HepG2 (cell line): ENCODE data around the gene KLHL21. TPM values are rescaled to one million over a fixed set of nuclear protein-coding genes. Genes with fewer than 3 reads are reported as not detected.

Source experiments
- ATF2 ChIP-seq: sonication (generic); formaldehyde crosslinking; IDR thresholded peaks from 2 replicates; pipeline ENCODE4 v1.4.0; 2020; ENCODE audit warnings: missing genetic modification reagents
- ATF7 ChIP-seq, 2 experiments: fragments of 450-650 bp in 1 of 2; sonication (generic) in 1 of 2; formaldehyde crosslinking in 1 of 2; IDR thresholded peaks; 2 replicates each; pipeline versions ENCODE4 v1.4.0 to v1.6.1; 2016 to 2020; ENCODE audit warnings: antibody characterized with exemption in 1 of 2, mild to moderate bottlenecking in 1 of 2, missing genetic modification reagents in 1 of 2
- CENPX ChIP-seq: sonication (generic); formaldehyde crosslinking; IDR thresholded peaks from 2 replicates; pipeline ENCODE4 v1.9.0; 2021; ENCODE audit warnings: mild to moderate bottlenecking, missing genetic modification reagents, moderate library complexity
- ELF1 ChIP-seq: sonication (generic); formaldehyde crosslinking; IDR thresholded peaks from 2 replicates; pipeline ENCODE4 v1.4.0; 2020; ENCODE audit warnings: missing genetic modification reagents
- HDAC2 ChIP-seq: sonication (generic); formaldehyde crosslinking; IDR thresholded peaks from 2 replicates; pipeline ENCODE4 v1.4.0; 2020; ENCODE audit warnings: missing genetic modification reagents
- HNRNPL ChIP-seq: fragments of 200-400 bp; formaldehyde crosslinking; IDR thresholded peaks from 2 replicates; pipeline ENCODE4 v1.6.1; 2017; ENCODE audit warnings: mild to moderate bottlenecking, low read depth, low read length
- HOXA3 ChIP-seq: sonication (generic); formaldehyde crosslinking; IDR thresholded peaks from 2 replicates; pipeline ENCODE4 v1.5.0; 2020; ENCODE audit warnings: missing genetic modification reagents
- NFATC3 ChIP-seq: sonication (generic); formaldehyde crosslinking; IDR thresholded peaks from 2 replicates; pipeline ENCODE4 v1.5.1; 2020; ENCODE audit warnings: mild to moderate bottlenecking, missing genetic modification reagents
- RBM39 ChIP-seq: fragments of 200-400 bp; formaldehyde crosslinking; IDR thresholded peaks from one replicate; pipeline ENCODE4 v1.6.1; 2018; ENCODE audit warnings: antibody characterized with exemption, mild to moderate bottlenecking, low read depth, low read length; ENCODE audit not compliant: poor library complexity, severe bottlenecking
- REPIN1 ChIP-seq: sonication (generic); formaldehyde crosslinking; IDR thresholded peaks from 2 replicates; pipeline ENCODE4 v1.8.0; 2022; ENCODE audit warnings: missing genetic modification reagents, low read depth, mild to moderate bottlenecking, borderline replicate concordance
- SOX6 ChIP-seq, 2 experiments: fragments of 450-650 bp in 1 of 2; sonication (generic) in 1 of 2; formaldehyde crosslinking in 1 of 2; IDR thresholded peaks; 2 replicates each; pipeline versions ENCODE4 v1.4.0 to v1.6.1; 2017 to 2020; ENCODE audit warnings: antibody characterized with exemption in 1 of 2, mild to moderate bottlenecking in 1 of 2, missing genetic modification reagents in 1 of 2
- SP1 ChIP-seq, 2 experiments: fragments of 450-650 bp in 1 of 2; sonication (generic) in 1 of 2; formaldehyde crosslinking in 1 of 2; IDR thresholded peaks; 2 replicates each; pipeline versions ENCODE4 v1.4.0 to v1.6.1; 2016 to 2020; ENCODE audit warnings: missing genetic modification reagents in 1 of 2
- SP2 ChIP-seq: sonication (generic); formaldehyde crosslinking; IDR thresholded peaks from 2 replicates; pipeline ENCODE4 v1.5.1; 2020; ENCODE audit warnings: mild to moderate bottlenecking, missing genetic modification reagents
- TMF1 ChIP-seq: sonication (generic); formaldehyde crosslinking; IDR thresholded peaks from 2 replicates; pipeline ENCODE4 v1.8.1; 2022; ENCODE audit warnings: low read depth, missing genetic modification reagents
- ZFX ChIP-seq: sonication (generic); formaldehyde crosslinking; IDR thresholded peaks from 2 replicates; pipeline ENCODE4 v1.4.0; 2020; ENCODE audit warnings: mild to moderate bottlenecking, low read depth, missing genetic modification reagents, moderate library complexity
- ZNF101 ChIP-seq: sonication (generic); formaldehyde crosslinking; IDR thresholded peaks from 2 replicates; pipeline ENCODE4 v1.4.0; 2020; ENCODE audit warnings: mild to moderate bottlenecking, low read depth, missing genetic modification reagents, borderline replicate concordance
- ZNF274 ChIP-seq: sonication (generic); formaldehyde crosslinking; IDR thresholded peaks from 2 replicates; pipeline ENCODE4 v1.5.1; 2020; ENCODE audit warnings: mild to moderate bottlenecking, missing genetic modification reagents
- ZNF414 ChIP-seq: sonication (generic); formaldehyde crosslinking; IDR thresholded peaks from 2 replicates; pipeline ENCODE4 v1.5.0; 2020; ENCODE audit warnings: missing genetic modification reagents
- ZNF737 ChIP-seq: sonication (generic); formaldehyde crosslinking; IDR thresholded peaks from 2 replicates; pipeline ENCODE4 v1.5.0; 2020; ENCODE audit warnings: missing genetic modification reagents, mild to moderate bottlenecking, borderline replicate concordance
- polyA plus RNA-seq, 8 experiments: library from polyadenylated mRNA; depleted of rRNA in 3 of 8; stranded (reverse) in 7 of 8; unstranded in 1 of 8; fragments of >200 nt; fragmentation: Illumina TruSeq in 4 of 8; extraction: Trizol in 4 of 8; gene quantifications; 2 replicates each; pipeline versions ENCODE4 v1.2.1 to v1.2.3, GENCODE V29; 2011 to 2016; ENCODE audit warnings: low read depth in 4 of 8, missing spikeins in 1 of 8, mixed read lengths in 1 of 8; ENCODE audit not compliant: insufficient read depth in 1 of 8
- total RNA-seq, 5 experiments: library from RNA; depleted of rRNA; stranded (reverse); fragments of >200 nt; fragmentation: Illumina TruSeq; extraction: Trizol; gene quantifications; 2 replicates each; pipeline ENCODE4 v1.2.3, GENCODE V29; 2016; ENCODE audit warnings: low read depth in 1 of 5
- TF ChIP-seq, protein P1 (sequence below): sonication (generic); formaldehyde crosslinking; IDR thresholded peaks from 2 replicates; pipeline ENCODE4 v1.9.0; 2022; ENCODE audit warnings: missing genetic modification reagents, mild to moderate bottlenecking, borderline replicate concordance
- TF ChIP-seq, protein P2 (sequence below): sonication (generic); formaldehyde crosslinking; conservative IDR thresholded peaks from 2 replicates; pipeline ENCODE4 v1.8.1; 2023; ENCODE audit warnings: missing genetic modification reagents

The KLHL21 gene
- total and polyA plus RNA-seq, 2 of the 13 experiments (the other 11 are each of a cell fraction or from before 2014, with no cell fraction given) = 14.8 to 25.0 TPM

GRCh38 chr1:6554907-6555778, 47.5 kb downstream of the KLHL21 start, which contains the start of gene TAS1R1 (continued):
- TF ChIP-seq ELF1 (CRISPR knock-in tag) = no peak
- TF ChIP-seq, protein P1, sequence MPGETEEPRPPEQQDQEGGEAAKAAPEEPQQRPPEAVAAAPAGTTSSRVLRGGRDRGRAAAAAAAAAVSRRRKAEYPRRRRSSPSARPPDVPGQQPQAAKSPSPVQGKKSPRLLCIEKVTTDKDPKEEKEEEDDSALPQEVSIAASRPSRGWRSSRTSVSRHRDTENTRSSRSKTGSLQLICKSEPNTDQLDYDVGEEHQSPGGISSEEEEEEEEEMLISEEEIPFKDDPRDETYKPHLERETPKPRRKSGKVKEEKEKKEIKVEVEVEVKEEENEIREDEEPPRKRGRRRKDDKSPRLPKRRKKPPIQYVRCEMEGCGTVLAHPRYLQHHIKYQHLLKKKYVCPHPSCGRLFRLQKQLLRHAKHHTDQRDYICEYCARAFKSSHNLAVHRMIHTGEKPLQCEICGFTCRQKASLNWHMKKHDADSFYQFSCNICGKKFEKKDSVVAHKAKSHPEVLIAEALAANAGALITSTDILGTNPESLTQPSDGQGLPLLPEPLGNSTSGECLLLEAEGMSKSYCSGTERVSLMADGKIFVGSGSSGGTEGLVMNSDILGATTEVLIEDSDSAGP (CRISPR knock-in tag) = peak; percentile 29; the same call in 1 of the 2 replicates
- no peak for TF ChIP-seq REPIN1
- TF ChIP-seq, protein P2, sequence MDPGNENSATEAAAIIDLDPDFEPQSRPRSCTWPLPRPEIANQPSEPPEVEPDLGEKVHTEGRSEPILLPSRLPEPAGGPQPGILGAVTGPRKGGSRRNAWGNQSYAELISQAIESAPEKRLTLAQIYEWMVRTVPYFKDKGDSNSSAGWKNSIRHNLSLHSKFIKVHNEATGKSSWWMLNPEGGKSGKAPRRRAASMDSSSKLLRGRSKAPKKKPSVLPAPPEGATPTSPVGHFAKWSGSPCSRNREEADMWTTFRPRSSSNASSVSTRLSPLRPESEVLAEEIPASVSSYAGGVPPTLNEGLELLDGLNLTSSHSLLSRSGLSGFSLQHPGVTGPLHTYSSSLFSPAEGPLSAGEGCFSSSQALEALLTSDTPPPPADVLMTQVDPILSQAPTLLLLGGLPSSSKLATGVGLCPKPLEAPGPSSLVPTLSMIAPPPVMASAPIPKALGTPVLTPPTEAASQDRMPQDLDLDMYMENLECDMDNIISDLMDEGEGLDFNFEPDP (CRISPR knock-in tag) = 0 out of 2 replicates have a peak, but pooled peaks have one; percentile 24
- TF ChIP-seq ZFX (CRISPR knock-in tag) = peak; percentile 63
- no peak for TF ChIP-seq NFATC3
- TF ChIP-seq SP1 (IDR thresholded peaks at IDR 0.05) = no peak
- TF ChIP-seq SP1 (CRISPR knock-in tag; IDR thresholded peaks at IDR 0.05) = no peak
- TF ChIP-seq HNRNPL = peak; percentile 94
- no peak for TF ChIP-seq SP2 (CRISPR knock-in tag)
- TF ChIP-seq SOX6 (IDR thresholded peaks at IDR 0.05) = no peak
- no peak for TF ChIP-seq SOX6 (CRISPR knock-in tag; IDR thresholded peaks at IDR 0.05)
- TF ChIP-seq TMF1 = no peak
- no peak for TF ChIP-seq ATF7 (IDR thresholded peaks at IDR 0.05)
- no peak for TF ChIP-seq ATF7 (CRISPR knock-in tag; IDR thresholded peaks at IDR 0.05)
- no peak for TF ChIP-seq RBM39
- TF ChIP-seq ZNF737 = no peak
- no peak for TF ChIP-seq ZNF414 (CRISPR knock-in tag)
- TF ChIP-seq HOXA3 = no peak; the same call in 1 of the 2 replicates
- no peak for TF ChIP-seq CENPX
- TF ChIP-seq HDAC2 (CRISPR knock-in tag) = no peak
- TF ChIP-seq ATF2 (CRISPR knock-in tag) = 0 out of 2 replicates have a peak, but pooled peaks have one; percentile 21
- no peak for TF ChIP-seq ZNF101
- TF ChIP-seq ZNF274 = no peak
